GM19351 (cell line): ENCODE results near the gene EXOSC5.
"Not testable (repeated sequence)": the region's sequence is repeated elsewhere in the genome, so short reads cannot be mapped to it uniquely, and the experiment has no call there.

ENCODE experiments used
- ATAC-seq: cut with Tn5 transposase; IDR thresholded peaks from one replicate; pipeline ENCODE4 v1.9.1; 2021; ENCODE audit warnings: mild to moderate bottlenecking, moderate library complexity; ENCODE audit not compliant: unreplicated experiment

The EXOSC5 gene

DNA sequence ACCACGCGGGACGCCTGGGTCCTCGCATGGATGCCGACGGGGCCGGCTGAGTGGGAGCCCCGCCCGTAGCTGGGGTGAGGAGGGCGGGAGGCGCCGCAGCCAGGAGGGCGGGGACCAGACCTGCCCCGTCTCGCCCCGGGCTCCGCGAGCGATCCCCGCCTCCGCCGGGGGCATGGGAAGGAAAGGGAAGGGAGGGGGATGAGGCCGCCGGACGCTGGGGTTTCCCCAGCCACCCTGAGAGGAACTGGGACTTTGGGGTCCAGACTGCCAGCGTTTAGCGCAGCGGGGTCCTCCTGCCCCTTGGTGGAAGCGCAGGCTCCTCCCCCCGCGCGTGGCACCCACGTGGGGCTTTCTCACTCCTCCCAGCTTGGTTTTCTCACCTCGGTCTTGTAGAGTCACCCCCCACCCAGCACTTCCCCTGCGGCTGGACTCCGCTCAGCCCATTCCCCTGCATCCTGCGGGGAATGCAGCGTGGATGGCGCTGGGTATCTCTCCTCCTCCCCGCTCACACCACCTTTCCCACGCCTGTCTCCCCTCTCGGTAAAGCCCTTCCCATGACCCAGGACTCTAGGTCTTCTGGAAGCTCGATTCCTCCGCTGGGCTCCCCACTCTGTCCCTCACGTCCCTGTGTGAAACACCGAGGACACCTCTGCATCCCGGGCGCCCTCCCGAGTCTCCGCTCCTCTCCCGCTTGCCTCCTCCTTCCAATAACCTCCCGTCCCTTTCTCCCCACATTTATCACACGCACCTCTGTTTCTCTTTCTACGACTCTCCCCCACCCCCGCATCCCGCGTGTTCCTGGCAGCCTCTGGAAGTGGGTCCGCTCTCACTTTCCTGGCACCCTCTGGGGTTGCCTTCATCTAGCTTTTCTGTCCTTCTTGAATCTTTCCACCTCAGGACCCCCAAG is 45.6 kb downstream of the EXOSC5 start:
- ATAC-seq, result peak; percentile 38

DNA sequence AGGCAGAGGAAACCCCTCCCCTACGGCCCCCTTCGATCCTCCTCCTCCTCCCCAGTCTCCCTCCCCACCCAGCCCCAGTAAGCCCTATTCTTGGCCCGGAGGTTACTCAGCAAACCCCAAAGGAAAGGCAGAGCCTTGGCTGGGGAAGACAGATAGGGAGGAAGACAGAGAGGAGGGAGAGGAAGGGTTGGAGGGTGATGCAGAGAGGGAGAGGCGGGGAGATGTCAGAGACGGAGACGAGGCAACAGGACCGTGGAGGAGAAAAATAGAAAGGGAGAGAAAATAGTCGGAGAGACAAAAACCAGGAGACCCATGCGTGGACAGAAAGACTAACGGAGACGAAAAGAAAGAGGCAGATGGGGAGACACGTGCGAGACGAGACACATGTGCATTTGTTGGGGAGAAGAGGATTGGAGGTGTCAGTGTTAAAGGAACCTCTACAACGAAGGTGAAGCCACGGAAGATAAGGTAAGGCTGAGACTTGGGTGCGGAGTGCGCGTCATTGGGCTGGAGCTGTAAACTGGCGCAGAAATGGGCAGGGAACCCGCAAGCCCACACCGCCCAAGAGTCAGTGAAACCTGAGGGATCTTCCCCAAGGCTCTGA is 46.3 kb downstream of the EXOSC5 start:
- peak; percentile 16 for ATAC-seq

GRCh38 chr19:41346916-41347315 is 50.2 kb downstream of the EXOSC5 start:
- ATAC-seq, result not testable (repeated sequence)

DNA sequence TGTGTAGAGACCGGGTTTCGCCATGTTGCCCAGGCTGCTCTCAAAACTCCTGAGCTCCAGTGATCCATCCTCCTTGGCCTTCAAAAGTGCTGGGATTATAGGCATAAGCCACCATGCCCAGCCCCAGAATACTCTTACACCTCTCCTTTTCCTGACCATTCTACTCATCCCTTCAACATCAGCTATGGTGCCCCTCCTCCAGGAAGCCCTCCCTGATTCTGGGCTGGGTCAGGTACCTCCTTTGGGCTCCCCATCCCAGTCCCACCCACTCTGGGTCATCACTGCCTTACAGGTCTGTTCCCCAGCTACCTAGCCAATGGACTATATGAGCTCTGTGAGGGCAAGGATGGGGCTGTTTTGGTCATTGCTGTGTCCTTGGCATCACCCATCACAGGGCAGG is 53.0 kb downstream of the EXOSC5 start:
- no peak for ATAC-seq

- no peak for ATAC-seq
These were observed 55.3 kb downstream of the EXOSC5 start for GRCh38 chr19:41341669-41342490.

- no peak for ATAC-seq
These were observed 57.2 kb downstream of the EXOSC5 start for GRCh38 chr19:41339936-41340335.
